Large intestine (tissue), 3 donors: ENCODE measurements around the gene PHACTR1. TPM values are rescaled to one million over a fixed set of nuclear protein-coding genes. Genes with fewer than 3 reads are reported as not detected.

Experiments
- DNase-seq, 2 donors: peaks; one replicate each; pipeline versions ENCODE4 v3.0.0 to v3.0.0-alpha.2; 2013
- H3K27ac ChIP-seq: one replicate; pipeline ENCODE4 v1.5.1; 2013; ENCODE audit warnings: low read length
- H3K27me3 ChIP-seq: 2 replicates; pipeline ENCODE4 v1.6.1; 2013; ENCODE audit warnings: low read length; ENCODE audit not compliant: control insufficient read depth, insufficient read depth
- H3K36me3 ChIP-seq: 2 replicates; pipeline ENCODE4 v1.6.1; 2013; ENCODE audit warnings: low read length; ENCODE audit not compliant: control insufficient read depth, insufficient read depth
- H3K4me1 ChIP-seq: one replicate; pipeline ENCODE4 v1.6.1; 2013; ENCODE audit warnings: low read length; ENCODE audit not compliant: control insufficient read depth, insufficient read depth
- H3K4me3 ChIP-seq: one replicate; pipeline ENCODE4 v1.5.1; 2013; ENCODE audit warnings: low read length
- H3K9me3 ChIP-seq: one replicate; pipeline ENCODE4 v1.6.1; 2013; ENCODE audit warnings: mild to moderate bottlenecking, low read depth, low read length, moderate library complexity; ENCODE audit not compliant: control insufficient read depth
- WGBS: methylation state at CpG from one replicate; pipeline ENCODE4 v1.1.5; 2013; ENCODE audit warnings: low lambda C conversion rate; ENCODE audit not compliant: insufficient coverage; 5-methylcytosine and 5-hydroxymethylcytosine counted together
- polyA plus RNA-seq: library from polyadenylated mRNA; unstranded; fragments of 120-200 nt; gene quantifications from one replicate; pipeline ENCODE4 v1.2.1, GENCODE V29; 2013

The PHACTR1 gene
- polyA plus RNA-seq, 1 donor, result 5.5 TPM

DNA sequence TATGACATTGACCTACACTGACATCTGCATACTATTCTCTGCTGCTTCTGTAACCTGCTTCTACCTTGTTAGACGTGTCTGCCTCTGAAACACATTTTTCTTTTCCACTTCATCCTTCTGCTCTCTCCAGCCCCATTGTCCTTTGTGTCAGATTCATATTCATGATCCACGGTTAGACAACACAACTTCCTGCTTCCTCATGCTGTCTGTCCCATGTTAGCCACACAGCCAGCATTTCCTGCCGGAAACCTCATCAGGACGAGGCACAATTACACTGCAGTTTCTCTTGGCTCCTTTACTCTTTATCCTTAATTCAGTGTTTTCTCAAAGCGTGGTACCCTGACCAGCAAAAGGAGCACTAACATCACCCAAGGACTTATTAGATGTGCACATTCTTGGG is 461.5 kb downstream of the PHACTR1 start:
- WGBS, result 71% methylated on average over 1 of the region's 5 CpGs
- H3K9me3 ChIP-seq, result no peaks in the 10 kb centered on the region

DNA sequence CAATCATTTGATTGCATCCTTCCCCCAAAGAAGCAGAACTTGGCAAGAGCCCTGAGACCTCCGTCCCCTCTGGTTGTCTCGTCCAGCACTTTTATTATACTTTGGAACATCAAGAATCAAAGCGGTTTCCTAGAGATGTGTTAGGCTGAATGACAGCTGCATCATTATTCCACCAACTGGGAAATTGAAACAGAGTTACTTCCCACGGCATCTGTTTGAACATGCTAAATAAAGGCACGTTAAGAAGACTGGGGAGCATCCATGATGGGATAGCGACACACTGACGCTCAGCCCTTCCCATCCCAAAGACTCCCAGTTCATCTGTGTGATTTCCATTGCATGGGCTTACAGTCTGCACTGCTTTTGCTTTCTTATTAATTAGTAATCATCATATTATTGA is 464.0 kb downstream of the PHACTR1 start:
- no CpG with 5 or more reads among the region's 7 CpGs for WGBS
- peaks cover 5% of the 10 kb centered on the region for H3K27me3 ChIP-seq
- DNase-seq, result no peak
- no peak overlapping the region for H3K27ac ChIP-seq
- no peaks in the 10 kb centered on the region for H3K4me1 ChIP-seq
- H3K9me3 ChIP-seq, result no peaks in the 10 kb centered on the region
- H3K4me3 ChIP-seq, result no peak overlapping the region
- no peaks in the 10 kb centered on the region for H3K36me3 ChIP-seq

More for the DNA sequence above, 461.5 kb downstream of the PHACTR1 start:
- Histone ChIP-seq H3K36me3 (no peaks in the 10 kb centered on the region), H3K4me3 (no peak overlapping the region), H3K4me1 (no peaks in the 10 kb centered on the region), H3K27me3 (peaks cover 7% of the 10 kb centered on the region), H3K27ac (no peak overlapping the region)
- DNase-seq, result no peak

DNA sequence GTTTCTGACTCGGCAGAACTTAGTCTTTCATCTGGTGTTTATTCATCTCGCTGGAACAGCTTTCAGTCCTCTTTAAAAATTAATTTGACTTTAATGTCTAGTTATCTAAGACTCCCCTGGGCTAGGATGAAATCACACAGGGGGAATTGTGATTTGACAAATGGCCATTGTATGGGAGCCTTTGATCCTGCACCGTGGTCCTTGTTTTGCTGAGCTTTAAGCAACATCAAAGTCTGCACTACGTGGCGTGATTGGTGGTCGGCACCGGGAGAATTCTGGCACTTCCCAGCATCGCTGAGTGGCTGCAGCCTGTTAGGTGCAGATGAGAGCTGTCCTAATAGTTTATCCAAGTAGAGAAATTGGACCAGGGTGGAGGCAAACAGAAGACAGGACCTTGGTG is 464.8 kb downstream of the PHACTR1 start:
- no peak for DNase-seq
- H3K36me3 ChIP-seq, result no peaks in the 10 kb centered on the region
- H3K4me1 ChIP-seq, result no peaks in the 10 kb centered on the region
- H3K4me3 ChIP-seq, result no peak overlapping the region
- whole genome bisulfite sequencing, result no CpG with 5 or more reads among the region's 8 CpGs
- H3K27ac ChIP-seq, result no peak overlapping the region
- H3K9me3 ChIP-seq, result no peaks in the 10 kb centered on the region
- peaks cover 2% of the 10 kb centered on the region for H3K27me3 ChIP-seq

DNA sequence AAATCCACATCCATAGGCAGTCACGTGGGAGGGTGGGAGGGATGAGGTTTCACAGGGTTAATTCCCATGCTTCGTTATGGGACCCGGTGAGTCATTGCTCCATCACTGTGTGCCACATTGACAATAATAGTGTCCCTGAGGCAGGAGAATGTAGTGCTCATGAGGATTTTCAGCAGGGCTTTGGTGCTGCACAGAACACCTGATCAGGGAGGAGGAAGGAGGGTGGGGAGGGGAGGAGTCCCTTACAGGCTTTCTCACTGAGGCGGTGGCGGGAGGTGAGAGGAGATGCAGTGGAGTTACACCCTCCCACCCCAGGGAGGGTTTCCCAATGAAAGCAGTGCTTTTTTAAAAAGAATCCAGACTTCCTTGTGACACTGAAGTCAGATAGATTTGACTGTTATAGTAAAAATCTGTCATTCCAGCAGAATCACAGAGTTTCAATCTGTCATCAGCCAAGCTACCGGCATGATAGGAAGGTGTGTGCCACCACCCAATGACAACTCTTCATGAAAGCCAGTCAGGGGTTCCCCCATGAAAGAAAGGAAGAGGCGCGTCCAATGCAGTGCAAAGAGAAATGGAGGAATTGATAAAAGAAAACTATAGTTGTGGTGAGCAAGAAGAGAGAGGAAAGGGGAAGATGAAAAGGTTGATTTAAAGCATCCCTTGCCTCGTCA is 467.0 kb downstream of the PHACTR1 start:
- no peaks in the 10 kb centered on the region for H3K9me3 ChIP-seq
- DNase-seq, result no peak
- WGBS, result no CpG with 5 or more reads among the region's 9 CpGs
- peaks cover 2% of the 10 kb centered on the region for H3K27me3 ChIP-seq
- H3K27ac ChIP-seq, result no peak overlapping the region
- H3K4me3 ChIP-seq, result no peak overlapping the region
- no peaks in the 10 kb centered on the region for H3K4me1 ChIP-seq
- no peaks in the 10 kb centered on the region for H3K36me3 ChIP-seq

DNA sequence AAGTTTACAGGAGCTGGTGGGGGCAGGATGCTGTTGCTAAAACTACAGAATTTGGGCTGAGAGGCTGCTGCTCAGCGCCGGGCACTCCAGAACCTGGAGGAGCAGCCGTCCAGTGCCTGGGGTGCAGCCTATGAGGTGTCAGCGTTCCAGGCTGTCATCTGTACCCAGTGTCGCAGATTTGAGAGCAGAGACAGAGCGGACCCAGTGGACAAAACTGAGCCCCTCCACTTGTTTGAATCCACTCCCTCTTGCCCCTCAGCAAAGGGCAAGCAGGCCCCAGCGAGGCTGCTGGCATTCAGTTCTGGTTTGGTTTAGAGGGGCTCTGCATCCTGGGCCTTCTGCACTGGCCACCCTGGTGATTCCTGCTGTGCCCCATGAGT is 467.5 kb downstream of the PHACTR1 start:
- DNase-seq, result no peak
- no peaks in the 10 kb centered on the region for H3K36me3 ChIP-seq
- no peaks in the 10 kb centered on the region for H3K9me3 ChIP-seq
- no peaks in the 10 kb centered on the region for H3K4me1 ChIP-seq
- WGBS, result no CpG with 5 or more reads among the region's 7 CpGs
- peaks cover 2% of the 10 kb centered on the region for H3K27me3 ChIP-seq
- no peak overlapping the region for H3K27ac ChIP-seq
- H3K4me3 ChIP-seq, result no peak overlapping the region

DNA sequence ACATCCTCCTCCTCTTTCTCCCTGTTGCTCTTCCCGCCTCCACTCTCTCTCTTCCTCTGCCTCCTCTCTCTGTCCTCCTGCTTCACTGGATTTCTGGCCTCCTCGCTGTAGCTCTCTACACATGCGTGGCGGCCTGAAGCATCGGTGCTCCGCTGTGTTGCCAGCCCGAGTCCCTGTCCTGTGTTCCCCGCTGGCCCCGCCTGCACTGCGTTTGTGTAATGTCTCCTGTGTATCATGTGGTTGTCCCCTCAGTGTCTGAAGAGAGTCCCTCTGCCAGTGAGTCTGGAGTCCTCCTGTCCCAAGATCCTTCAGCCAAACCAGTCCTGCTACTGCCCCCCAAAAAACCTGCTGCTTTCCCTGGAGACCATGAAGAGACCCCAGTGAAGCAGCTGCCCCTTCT is 468.0 kb downstream of the PHACTR1 start:
- no CpG with 5 or more reads among the region's 10 CpGs for WGBS
- H3K27me3 ChIP-seq, result peaks cover 2% of the 10 kb centered on the region
- no peak for DNase-seq
- H3K4me1 ChIP-seq, result no peaks in the 10 kb centered on the region
- no peak overlapping the region for H3K27ac ChIP-seq
- no peak overlapping the region for H3K4me3 ChIP-seq
- no peaks in the 10 kb centered on the region for H3K36me3 ChIP-seq
- no peaks in the 10 kb centered on the region for H3K9me3 ChIP-seq

DNA sequence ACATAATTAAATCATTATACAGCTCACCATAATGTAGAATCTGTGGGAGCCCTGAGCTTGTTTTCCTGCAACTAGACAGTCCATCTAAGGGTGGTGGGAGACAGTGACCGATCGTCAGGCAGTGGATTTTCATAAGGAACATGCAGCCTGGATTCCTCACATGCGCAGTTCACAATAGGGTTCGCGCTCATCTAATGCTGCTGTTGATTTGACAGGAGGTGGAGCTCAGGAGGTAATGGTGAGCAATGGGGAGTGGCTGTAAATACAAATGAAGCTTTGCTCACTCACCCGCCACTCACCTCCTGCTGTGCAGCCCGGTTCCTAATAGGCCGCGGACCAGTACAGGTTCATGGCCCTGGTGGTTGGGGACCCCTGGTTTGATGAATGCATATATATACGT is 470.3 kb downstream of the PHACTR1 start:
- 88% methylated on average over 3 of the region's 10 CpGs for WGBS
- Histone ChIP-seq H3K9me3 (no peaks in the 10 kb centered on the region), H3K36me3 (no peaks in the 10 kb centered on the region), H3K4me3 (no peak overlapping the region), H3K27ac (no peak overlapping the region), H3K27me3 (peaks cover 2% of the 10 kb centered on the region), H3K4me1 (peaks cover 4% of the 10 kb centered on the region)
- no peak for DNase-seq

DNA sequence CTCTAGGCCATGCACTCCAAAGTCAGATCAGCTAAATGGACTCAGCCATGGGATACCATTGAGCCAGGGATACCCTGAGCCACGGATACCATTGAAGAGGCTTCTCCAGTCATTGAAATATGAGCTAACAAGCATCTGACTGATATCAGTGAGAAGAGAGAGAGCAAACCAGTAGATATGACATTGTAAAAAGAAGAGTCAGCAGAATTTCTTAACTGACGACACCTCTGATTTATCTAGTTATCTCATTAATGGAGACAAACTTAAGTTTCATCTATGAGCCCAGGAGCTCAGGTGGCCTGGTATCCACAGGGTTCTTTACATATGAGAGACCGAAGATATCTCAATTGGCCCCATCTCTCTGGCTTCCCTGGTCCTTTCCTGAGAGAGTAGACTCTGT is 471.1 kb downstream of the PHACTR1 start:
- Histone ChIP-seq H3K27me3 (no peaks in the 10 kb centered on the region), H3K4me3 (no peak overlapping the region), H3K36me3 (no peaks in the 10 kb centered on the region), H3K9me3 (no peaks in the 10 kb centered on the region), H3K4me1 (peaks cover 4% of the 10 kb centered on the region), H3K27ac (no peak overlapping the region)
- WGBS, result 100% methylated on average over 1 of the region's 3 CpGs
- no peak for DNase-seq

DNA sequence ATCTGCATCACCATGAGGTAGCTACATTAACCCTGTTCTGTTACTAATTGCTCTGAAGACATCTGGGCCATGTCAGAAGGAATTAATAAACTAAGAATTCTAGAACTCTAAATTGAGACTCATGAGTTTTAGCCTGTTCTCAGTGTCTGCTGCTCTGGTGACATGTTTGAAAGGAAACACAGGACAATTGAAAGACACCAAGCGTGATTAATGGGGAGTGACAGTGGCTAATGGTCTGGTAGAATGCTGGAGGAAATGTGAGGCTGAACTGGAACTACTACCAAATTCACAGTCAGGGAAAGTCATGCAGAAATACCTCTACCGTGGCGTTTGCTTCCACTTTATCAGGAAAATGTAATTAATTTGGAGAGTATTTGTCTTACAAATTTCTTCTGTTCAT is 471.7 kb downstream of the PHACTR1 start:
- Histone ChIP-seq H3K4me1 (peaks cover 4% of the 10 kb centered on the region), H3K27me3 (no peaks in the 10 kb centered on the region), H3K4me3 (no peak overlapping the region), H3K27ac (no peak overlapping the region), H3K36me3 (no peaks in the 10 kb centered on the region), H3K9me3 (no peaks in the 10 kb centered on the region)
- DNase-seq, result no peak
- no CpG with 5 or more reads among the region's 3 CpGs for WGBS

DNA sequence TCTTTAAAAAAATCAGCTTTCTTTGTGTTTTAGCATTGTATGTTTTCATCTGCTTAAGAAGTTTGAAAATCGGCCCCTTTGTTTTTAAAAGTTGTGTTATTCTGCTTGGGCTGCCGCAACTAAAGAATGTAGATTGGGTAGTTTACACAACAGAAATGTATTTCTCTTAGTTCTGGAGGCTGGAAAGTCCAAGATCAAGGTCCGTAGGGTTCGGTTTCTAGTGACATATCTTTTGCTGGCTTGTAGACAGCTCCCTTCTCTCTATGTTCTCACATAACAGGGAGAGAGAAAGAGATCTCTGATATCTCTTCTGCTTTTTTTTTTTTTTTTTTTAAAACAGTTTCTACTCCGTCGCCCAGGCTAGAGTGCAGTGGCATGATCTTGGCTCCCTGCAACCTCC is 473.1 kb downstream of the PHACTR1 start:
- no peaks in the 10 kb centered on the region for H3K9me3 ChIP-seq
- H3K4me3 ChIP-seq, result no peak overlapping the region
- no peaks in the 10 kb centered on the region for H3K36me3 ChIP-seq
- DNase-seq, result no peak
- WGBS, result 90% methylated on average over 2 of the region's 6 CpGs
- peaks cover 4% of the 10 kb centered on the region for H3K4me1 ChIP-seq
- H3K27ac ChIP-seq, result no peak overlapping the region
- H3K27me3 ChIP-seq, result no peaks in the 10 kb centered on the region

DNA sequence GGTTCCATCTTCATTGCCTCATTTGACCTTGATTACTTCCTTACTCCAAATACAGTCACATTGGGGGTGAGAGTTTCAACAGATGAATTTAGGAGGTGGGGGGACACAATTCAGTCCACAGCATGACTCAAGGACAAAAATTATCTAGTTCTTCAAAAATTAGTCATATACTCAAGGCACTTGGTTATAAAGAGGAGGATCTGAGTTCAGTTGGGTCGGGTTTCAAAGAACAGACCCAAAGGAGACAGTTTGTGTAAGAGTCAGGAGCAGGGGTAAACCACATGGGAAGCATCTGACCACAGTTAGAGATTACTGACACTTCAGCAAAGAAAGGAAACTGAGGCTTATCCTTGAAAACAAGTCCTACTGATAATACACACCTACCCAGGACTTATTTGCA is 473.8 kb downstream of the PHACTR1 start:
- no peaks in the 10 kb centered on the region for H3K36me3 ChIP-seq
- H3K27ac ChIP-seq, result no peak overlapping the region
- WGBS, result 100% methylated on average over 1 of the region's 1 CpG
- H3K4me1 ChIP-seq, result peaks cover 4% of the 10 kb centered on the region
- H3K9me3 ChIP-seq, result no peaks in the 10 kb centered on the region
- no peaks in the 10 kb centered on the region for H3K27me3 ChIP-seq
- DNase-seq, result no peak
- no peak overlapping the region for H3K4me3 ChIP-seq
